ENCODE results near the gene L3MBTL4.
"Not testable (repeated sequence)": the region's sequence is repeated elsewhere in the genome, so short reads cannot be mapped to it uniquely, and the experiment has no call there.

GRCh38 chr18:6072423-6072822 is 342.3 kb downstream of the L3MBTL4 start:
- TF ChIP-seq CTCF (IDR thresholded peaks at IDR 0.05; ENCODE audit: poor library complexity); EZH2phosphoT487 (IDR thresholded peaks at IDR 0.05; ENCODE audit: low read depth, severe bottlenecking, unreplicated experiment): not testable (repeated sequence)

Data from hepatocyte (in vitro differentiated cells).